Breast epithelium (tissue), 3 donors: Measurements from ENCODE around the gene PRKN.

Source experiments
- CTCF ChIP-seq, 3 donors: fragments of 450-650 bp; IDR thresholded peaks; one replicate each; pipeline ENCODE4 v1.5.1; 2016 to 2017; ENCODE audit warnings: antibody characterized with exemption in 3 of 3, mild to moderate bottlenecking in 3 of 3, moderate library complexity in 3 of 3
- POLR2A ChIP-seq: fragments of 450-650 bp; IDR thresholded peaks from one replicate; pipeline ENCODE4 v1.6.1; 2016; ENCODE audit warnings: antibody characterized with exemption, mild to moderate bottlenecking, moderate library complexity

- no peak for TF ChIP-seq CTCF (IDR thresholded peaks at IDR 0.05)
- no peak for TF ChIP-seq POLR2A
Measured at GRCh38 chr6:161534264-161534873, 1193.2 kb downstream of the PRKN start.
